Measurements from ENCODE around the gene MAST1.
A peak's percentile ranks its signal among the peaks of the same experiment; 100 is the strongest.
"Not testable (repeated sequence)": the region's sequence is repeated elsewhere in the genome, so short reads cannot be mapped to it uniquely, and the experiment has no call there.

The MAST1 gene

GRCh38 chr19:12841094-12841493 lies 2.8 kb downstream of the MAST1 start:
- peak; percentile 94 for DNase-seq (ENCODE audit: low read depth, low spot score)
- Histone ChIP-seq H3K36me3 (ENCODE audit: control insufficient read depth, insufficient read depth, low read length) (no peaks in the 10 kb centered on the region), H3K27ac (ENCODE audit: low read length) (no peak overlapping the region), H3K27me3 (ENCODE audit: control insufficient read depth, insufficient read depth, low read length) (no peaks in the 10 kb centered on the region), H3K4me1 (ENCODE audit: control insufficient read depth, insufficient read depth, low read length) (no peaks in the 10 kb centered on the region; the same call in 1 of the 2 replicates), H3K9me3 (ENCODE audit: control insufficient read depth, insufficient read depth, low read length) (no peaks in the 10 kb centered on the region), H3K4me3 (ENCODE audit: low read length) (peak overlapping the region; percentile 31; the same call in 1 of the 2 replicates)
- no CpG with 5 or more reads among the region's 29 CpGs for WGBS (ENCODE audit: insufficient coverage, insufficient read length)

- Histone ChIP-seq H3K36me3 (ENCODE audit: control insufficient read depth, insufficient read depth, low read length) (no peaks in the 10 kb centered on the region), H3K4me1 (ENCODE audit: control insufficient read depth, insufficient read depth, low read length) (no peaks in the 10 kb centered on the region; the same call in 1 of the 2 replicates), H3K27ac (ENCODE audit: low read length) (no peak overlapping the region), H3K9me3 (ENCODE audit: control insufficient read depth, insufficient read depth, low read length) (no peaks in the 10 kb centered on the region), H3K27me3 (ENCODE audit: control insufficient read depth, insufficient read depth, low read length) (no peaks in the 10 kb centered on the region), H3K4me3 (ENCODE audit: low read length) (no peak overlapping the region)
- DNase-seq (ENCODE audit: low read depth, low spot score) = no peak
- 100% methylated on average over 3 of the region's 18 CpGs for WGBS (ENCODE audit: insufficient coverage, insufficient read length)
Observed at GRCh38 chr19:12842511-12842910, 4.2 kb downstream of the MAST1 start.

GRCh38 chr19:12843328-12843727 lies 5.0 kb downstream of the MAST1 start:
- Histone ChIP-seq H3K4me1 (ENCODE audit: control insufficient read depth, insufficient read depth, low read length) (peaks cover 2% of the 10 kb centered on the region; the same call in 1 of the 2 replicates), H3K36me3 (ENCODE audit: control insufficient read depth, insufficient read depth, low read length) (no peaks in the 10 kb centered on the region), H3K27ac (ENCODE audit: low read length) (no peak overlapping the region), H3K27me3 (ENCODE audit: control insufficient read depth, insufficient read depth, low read length) (no peaks in the 10 kb centered on the region), H3K4me3 (ENCODE audit: low read length) (no peak overlapping the region), H3K9me3 (ENCODE audit: control insufficient read depth, insufficient read depth, low read length) (no peaks in the 10 kb centered on the region)
- WGBS (ENCODE audit: insufficient coverage, insufficient read length) = no CpG with 5 or more reads among the region's 11 CpGs
- DNase-seq (ENCODE audit: low read depth, low spot score) = no peak

- Histone ChIP-seq H3K27me3 (ENCODE audit: control insufficient read depth, insufficient read depth, low read length) (no peaks in the 10 kb centered on the region), H3K4me1 (ENCODE audit: control insufficient read depth, insufficient read depth, low read length) (peaks cover 2% of the 10 kb centered on the region; the same call in 1 of the 2 replicates), H3K4me3 (ENCODE audit: low read length) (no peak overlapping the region), H3K27ac (ENCODE audit: low read length) (no peak overlapping the region), H3K9me3 (ENCODE audit: control insufficient read depth, insufficient read depth, low read length) (no peaks in the 10 kb centered on the region), H3K36me3 (ENCODE audit: control insufficient read depth, insufficient read depth, low read length) (no peaks in the 10 kb centered on the region)
- no CpG with 5 or more reads among the region's 3 CpGs for WGBS (ENCODE audit: insufficient coverage, insufficient read length)
- DNase-seq (ENCODE audit: low read depth, low spot score) = no peak
Observed at GRCh38 chr19:12843999-12844732, 5.9 kb downstream of the MAST1 start.

GRCh38 chr19:12846613-12847012 lies 8.3 kb downstream of the MAST1 start:
- not testable (repeated sequence) for H3K36me3 ChIP-seq (ENCODE audit: control insufficient read depth, insufficient read depth, low read length); H3K4me3 ChIP-seq (ENCODE audit: low read length); H3K4me1 ChIP-seq (ENCODE audit: control insufficient read depth, insufficient read depth, low read length); H3K9me3 ChIP-seq (ENCODE audit: control insufficient read depth, insufficient read depth, low read length); H3K27ac ChIP-seq (ENCODE audit: low read length); DNase-seq (ENCODE audit: low read depth, low spot score); H3K27me3 ChIP-seq (ENCODE audit: control insufficient read depth, insufficient read depth, low read length)
- no CpG with 5 or more reads among the region's 7 CpGs for WGBS (ENCODE audit: insufficient coverage, insufficient read length)

GRCh38 chr19:12847159-12848139 lies 9.1 kb downstream of the MAST1 start:
- no peaks in the 10 kb centered on the region for H3K9me3 ChIP-seq (ENCODE audit: control insufficient read depth, insufficient read depth, low read length)
- no peak for DNase-seq (ENCODE audit: low read depth, low spot score)
- H3K4me3 ChIP-seq (ENCODE audit: low read length) = no peak overlapping the region
- H3K27ac ChIP-seq (ENCODE audit: low read length) = no peak overlapping the region
- 0 out of 2 replicates have a peak, but pooled peaks cover 2% of the 10 kb centered on the region for H3K4me1 ChIP-seq (ENCODE audit: control insufficient read depth, insufficient read depth, low read length)
- no CpG with 5 or more reads among the region's 69 CpGs for WGBS (ENCODE audit: insufficient coverage, insufficient read length)
- H3K27me3 ChIP-seq (ENCODE audit: control insufficient read depth, insufficient read depth, low read length) = no peaks in the 10 kb centered on the region
- H3K36me3 ChIP-seq (ENCODE audit: control insufficient read depth, insufficient read depth, low read length) = peaks cover 4% of the 10 kb centered on the region; the same call in 1 of the 2 replicates

- Histone ChIP-seq H3K27ac (ENCODE audit: low read length) (no peak overlapping the region), H3K4me1 (ENCODE audit: control insufficient read depth, insufficient read depth, low read length) (no peaks in the 10 kb centered on the region), H3K9me3 (ENCODE audit: control insufficient read depth, insufficient read depth, low read length) (no peaks in the 10 kb centered on the region), H3K36me3 (ENCODE audit: control insufficient read depth, insufficient read depth, low read length) (peaks cover 9% of the 10 kb centered on the region), H3K4me3 (ENCODE audit: low read length) (no peak overlapping the region), H3K27me3 (ENCODE audit: control insufficient read depth, insufficient read depth, low read length) (no peaks in the 10 kb centered on the region)
- no peak for DNase-seq (ENCODE audit: low read depth, low spot score)
- WGBS (ENCODE audit: insufficient coverage, insufficient read length) = no CpG with 5 or more reads among the region's 1 CpG
Observed at GRCh38 chr19:12856653-12857052, 18.3 kb downstream of the MAST1 start.

GRCh38 chr19:12858041-12858928 lies 20.0 kb downstream of the MAST1 start:
- Histone ChIP-seq H3K4me1 (ENCODE audit: control insufficient read depth, insufficient read depth, low read length) (no peaks in the 10 kb centered on the region), H3K9me3 (ENCODE audit: control insufficient read depth, insufficient read depth, low read length) (no peaks in the 10 kb centered on the region), H3K27ac (ENCODE audit: low read length) (no peak overlapping the region), H3K36me3 (ENCODE audit: control insufficient read depth, insufficient read depth, low read length) (peaks cover 5% of the 10 kb centered on the region), H3K27me3 (ENCODE audit: control insufficient read depth, insufficient read depth, low read length) (no peaks in the 10 kb centered on the region), H3K4me3 (ENCODE audit: low read length) (no peak overlapping the region)
- WGBS (ENCODE audit: insufficient coverage, insufficient read length) = no CpG with 5 or more reads among the region's 35 CpGs
- DNase-seq (ENCODE audit: low read depth, low spot score) = no peak

GRCh38 chr19:12859546-12859945 lies 21.2 kb downstream of the MAST1 start:
- H3K4me1 ChIP-seq (ENCODE audit: control insufficient read depth, insufficient read depth, low read length) = no peaks in the 10 kb centered on the region
- H3K4me3 ChIP-seq (ENCODE audit: low read length) = no peak overlapping the region
- WGBS (ENCODE audit: insufficient coverage, insufficient read length) = no CpG with 5 or more reads among the region's 7 CpGs
- H3K27ac ChIP-seq (ENCODE audit: low read length) = no peak overlapping the region
- H3K27me3 ChIP-seq (ENCODE audit: control insufficient read depth, insufficient read depth, low read length) = no peaks in the 10 kb centered on the region
- no peak for DNase-seq (ENCODE audit: low read depth, low spot score)
- H3K36me3 ChIP-seq (ENCODE audit: control insufficient read depth, insufficient read depth, low read length) = peaks cover 5% of the 10 kb centered on the region
- no peaks in the 10 kb centered on the region for H3K9me3 ChIP-seq (ENCODE audit: control insufficient read depth, insufficient read depth, low read length)

GRCh38 chr19:12864143-12864542 lies 25.8 kb downstream of the MAST1 start:
- Histone ChIP-seq H3K36me3 (ENCODE audit: control insufficient read depth, insufficient read depth, low read length) (no peaks in the 10 kb centered on the region), H3K4me1 (ENCODE audit: control insufficient read depth, insufficient read depth, low read length) (peaks cover 8% of the 10 kb centered on the region), H3K4me3 (ENCODE audit: low read length) (no peak overlapping the region), H3K27me3 (ENCODE audit: control insufficient read depth, insufficient read depth, low read length) (no peaks in the 10 kb centered on the region), H3K9me3 (ENCODE audit: control insufficient read depth, insufficient read depth, low read length) (no peaks in the 10 kb centered on the region), H3K27ac (ENCODE audit: low read length) (no peak overlapping the region)
- WGBS (ENCODE audit: insufficient coverage, insufficient read length) = no CpG with 5 or more reads among the region's 4 CpGs
- no peak for DNase-seq (ENCODE audit: low read depth, low spot score)

Data from iPS DF 6.9 (cell line).